Stimulated activated CD8-positive, alpha-beta memory T cell treated with anti-CD3 and anti-CD28 coated beads, Interleukin-12 subunit alpha, Interleukin-12 subunit beta, amount 100 ng/mL, for 1 hour (primary cell): ENCODE measurements around the gene TRAF2.
"Not testable (repeated sequence)": the region's sequence is repeated elsewhere in the genome, so short reads cannot be mapped to it uniquely, and the experiment has no call there.

Experiments
- DNase-seq: peaks from one replicate; pipeline ENCODE4 v3.0.0-alpha.2; 2020; ENCODE audit warnings: low read depth

The TRAF2 gene

GRCh38 chr9:136885950-136886578, at the start of gene TRAF2:
TRAF2 (plus strand) TSS chr9:136886516; CDS start chr9:136898741, 12,225 bp downstream.
- DNase-seq, result peak; percentile 92

GRCh38 chr9:136837146-136837855, 49.0 kb upstream of the TRAF2 start:
- DNase-seq, result no peak

- not testable (repeated sequence) for DNase-seq
Measured at GRCh38 chr9:136837856-136838277, 48.4 kb upstream of the TRAF2 start.

GRCh38 chr9:136838314-136839228, 47.7 kb upstream of the TRAF2 start:
- DNase-seq, result no peak

GRCh38 chr9:136839229-136840139, 46.8 kb upstream of the TRAF2 start:
- DNase-seq, result no peak

- DNase-seq, result no peak
Measured at GRCh38 chr9:136840140-136840876, 46.0 kb upstream of the TRAF2 start.

GRCh38 chr9:136840877-136841645, 45.3 kb upstream of the TRAF2 start:
- DNase-seq, result no peak

- not testable (repeated sequence) for DNase-seq
Measured at GRCh38 chr9:136841646-136842379, 44.5 kb upstream of the TRAF2 start.

- DNase-seq, result peak; percentile 61
Measured at GRCh38 chr9:136842380-136842948, 43.9 kb upstream of the TRAF2 start, which contains the start of gene AJM1. AJM1 (plus strand) TSS chr9:136842478; CDS start chr9:136844415, 1,937 bp downstream.

- DNase-seq, result not testable (repeated sequence)
Measured at GRCh38 chr9:136843159-136843800, 43.0 kb upstream of the TRAF2 start.

- DNase-seq, result peak; percentile 34
Measured at GRCh38 chr9:136843801-136844740, 42.2 kb upstream of the TRAF2 start.

GRCh38 chr9:136844761-136845464, 41.4 kb upstream of the TRAF2 start:
- DNase-seq, result no peak

GRCh38 chr9:136845465-136846260, 40.7 kb upstream of the TRAF2 start:
- DNase-seq, result no peak

- no peak for DNase-seq
Measured at GRCh38 chr9:136846376-136847087, 39.8 kb upstream of the TRAF2 start.
